ENCODE results near the gene ARSA. TPM values are rescaled to one million over a fixed set of nuclear protein-coding genes. Genes with fewer than 3 reads are reported as not detected.
A peak's percentile ranks its signal among the peaks of the same experiment; 100 is the strongest.

The ARSA gene
- total RNA-seq, 4 donors from 2014 or later, result 8.8 to 17.8 (median 10.2) TPM

GRCh38 chr22:50626314-50626849 is 1.6 kb downstream of the ARSA start:
- in situ Hi-C loops (cut with MboI; ENCODE audit: low sequenced_read_pairs in 4 of 4) (no loop called here), intact Hi-C loops (cut with DNase I; ENCODE audit: low total_unique reads) (loop anchor here (5.0 kb wide), 1 partner anchor 99 kb away; the partner anchor contains the start of gene SCO2)
- DNase-seq, result no peak
- no peaks in the 10 kb centered on the region for H3K36me3 ChIP-seq
- H3K9me3 ChIP-seq, result no peaks in the 10 kb centered on the region
- H3K4me1 ChIP-seq, result peaks cover 24 to 31% of the 10 kb centered on the region in 2 donors
- no peak for TF ChIP-seq CTCF (IDR thresholded peaks at IDR 0.05 in 4 of 5, conservative IDR thresholded peaks at IDR 0.05 in 1 of 5)
- TF ChIP-seq POLR2A (IDR thresholded peaks at IDR 0.05), result no peak
- no peak for ATAC-seq
- H3K27ac ChIP-seq, result peak overlapping the region in 1 of 4 donors; percentile 82
- no peaks in the 10 kb centered on the region for H3K27me3 ChIP-seq
- H3K4me3 ChIP-seq, result peak overlapping the region in 2 of 4 donors; percentile 90 to 91

GRCh38 chr22:50625568-50626313 is 2.2 kb downstream of the ARSA start:
- intact Hi-C loops (cut with DNase I; ENCODE audit: low total_unique reads) (loop anchor here (5.0 kb wide), 1 partner anchor 98 kb away; the partner anchor contains the start of gene SCO2), in situ Hi-C loops (cut with MboI; ENCODE audit: low sequenced_read_pairs in 4 of 4) (no loop called here)
- Histone ChIP-seq H3K27me3 (no peaks in the 10 kb centered on the region), H3K4me3 (no peak overlapping the region), H3K27ac (no peak overlapping the region), H3K4me1 (peaks cover 24 to 37% of the 10 kb centered on the region in 2 donors), H3K36me3 (no peaks in the 10 kb centered on the region), H3K9me3 (no peaks in the 10 kb centered on the region)
- DNase-seq, result no peak
- TF ChIP-seq POLR2A (IDR thresholded peaks at IDR 0.05), result no peak
- TF ChIP-seq CTCF (IDR thresholded peaks at IDR 0.05 in 4 of 5, conservative IDR thresholded peaks at IDR 0.05 in 1 of 5), result no peak
- no peak for ATAC-seq

GRCh38 chr22:50625131-50625567 is 2.8 kb downstream of the ARSA start:
- no peak for DNase-seq
- intact Hi-C loops (cut with DNase I; ENCODE audit: low total_unique reads) (loop anchor here (5.0 kb wide), 1 partner anchor 98 kb away; the partner anchor contains the start of gene SCO2), in situ Hi-C loops (cut with MboI; ENCODE audit: low sequenced_read_pairs in 4 of 4) (no loop called here)
- no peak overlapping the region for H3K27ac ChIP-seq
- H3K4me1 ChIP-seq, result peaks cover 25 to 38% of the 10 kb centered on the region in 2 donors
- no peaks in the 10 kb centered on the region for H3K9me3 ChIP-seq
- no peaks in the 10 kb centered on the region for H3K36me3 ChIP-seq
- TF ChIP-seq POLR2A (IDR thresholded peaks at IDR 0.05) (no peak), CTCF (IDR thresholded peaks at IDR 0.05 in 4 of 5, conservative IDR thresholded peaks at IDR 0.05 in 1 of 5) (no peak)
- H3K27me3 ChIP-seq, result no peaks in the 10 kb centered on the region
- no peak overlapping the region for H3K4me3 ChIP-seq
- no peak for ATAC-seq

GRCh38 chr22:50624347-50625130 is 3.4 kb downstream of the ARSA start:
- in situ Hi-C loops (cut with MboI; ENCODE audit: low sequenced_read_pairs in 4 of 4) (no loop called here), intact Hi-C loops (cut with DNase I; ENCODE audit: low total_unique reads) (loop anchor here (5.0 kb wide), 1 partner anchor 97 kb away; the partner anchor contains the start of gene SCO2)

More at GRCh38 chr22:50624347-50625130, 3.4 kb downstream of the ARSA start:
- Histone ChIP-seq H3K9me3 (no peaks in the 10 kb centered on the region), H3K36me3 (no peaks in the 10 kb centered on the region), H3K27me3 (no peaks in the 10 kb centered on the region), H3K4me3 (no peak overlapping the region), H3K4me1 (peaks cover 31 to 38% of the 10 kb centered on the region in 2 donors), H3K27ac (no peak overlapping the region)
- ATAC-seq (no peak), DNase-seq (no peak)
- TF ChIP-seq CTCF (IDR thresholded peaks at IDR 0.05 in 4 of 5, conservative IDR thresholded peaks at IDR 0.05 in 1 of 5) (no peak), POLR2A (IDR thresholded peaks at IDR 0.05) (no peak)
